KMS-11 (cell line): Measurements from ENCODE around the gene RAP1GAP2.

Experiments
- H2AFZ ChIP-seq: fragments of 200-600 bp; sonication (generic); 2 replicates; pipeline ENCODE4 v1.6.1; 2016; ENCODE audit warnings: antibody characterized with exemption, mixed run types, low read depth
- H3K27ac ChIP-seq: fragments of 200-600 bp; sonication (generic); 2 replicates; pipeline ENCODE4 v1.6.1; 2016; ENCODE audit warnings: mild to moderate bottlenecking, mixed run types
- H3K27me3 ChIP-seq: fragments of 200-600 bp; sonication (generic); 2 replicates; pipeline ENCODE4 v1.6.1; 2017; ENCODE audit warnings: mild to moderate bottlenecking, low read depth, mixed run types, moderate library complexity; ENCODE audit not compliant: insufficient read depth
- H3K36me3 ChIP-seq: fragments of 200-600 bp; sonication (generic); 2 replicates; pipeline ENCODE4 v1.6.1; 2017; ENCODE audit warnings: mild to moderate bottlenecking, mixed run types; ENCODE audit not compliant: insufficient read depth
- H3K4me1 ChIP-seq: fragments of 200-600 bp; sonication (generic); 2 replicates; pipeline ENCODE4 v1.6.1; 2016; ENCODE audit warnings: mild to moderate bottlenecking, low read depth, mixed run types; ENCODE audit not compliant: poor library complexity, severe bottlenecking
- H3K4me2 ChIP-seq: fragments of 200-600 bp; sonication (generic); 2 replicates; pipeline ENCODE4 v1.7.0; 2016; ENCODE audit warnings: mild to moderate bottlenecking, mixed run types
- H3K4me3 ChIP-seq: fragments of 200-600 bp; sonication (generic); IDR thresholded peaks from 2 replicates; pipeline ENCODE4 v1.6.1; 2017; ENCODE audit warnings: low read depth, low read length, mixed read lengths; ENCODE audit not compliant: insufficient read depth
- H3K79me2 ChIP-seq: fragments of 200-600 bp; sonication (generic); 2 replicates; pipeline ENCODE4 v1.6.1; 2016; ENCODE audit warnings: low read depth, mixed run types; ENCODE audit not compliant: insufficient read depth
- H3K9ac ChIP-seq: fragments of 200-600 bp; sonication (generic); 2 replicates; pipeline ENCODE4 v1.6.1; 2016; ENCODE audit warnings: mild to moderate bottlenecking, mixed run types
- H4K20me1 ChIP-seq: fragments of 200-600 bp; sonication (generic); 2 replicates; pipeline ENCODE4 v1.6.1; 2016; ENCODE audit warnings: mild to moderate bottlenecking, mixed run types; ENCODE audit not compliant: insufficient read depth
- CTCF ChIP-seq: fragments of 200-600 bp; sonication (generic); conservative IDR thresholded peaks from 2 replicates; pipeline ENCODE4 v1.6.1; 2017; ENCODE audit warnings: low read depth, mild to moderate bottlenecking, antibody characterized with exemption, low read length, moderate library complexity, mixed read lengths

RAP1GAP2 gene

GRCh38 chr17:2958706-2959222, 162.5 kb downstream of the RAP1GAP2 start:
- peaks cover 4% of the 10 kb centered on the region; the same call in 1 of the 2 replicates for H3K27me3 ChIP-seq
- TF ChIP-seq CTCF = no peak
- no peak overlapping the region for H3K4me2 ChIP-seq
- H3K36me3 ChIP-seq = no peaks in the 10 kb centered on the region
- H3K27ac ChIP-seq = no peak overlapping the region
- no peaks in the 10 kb centered on the region for H3K79me2 ChIP-seq
- no peaks in the 10 kb centered on the region for H4K20me1 ChIP-seq
- H3K4me3 ChIP-seq = no peak overlapping the region
- H3K9ac ChIP-seq = no peak overlapping the region
- no peak overlapping the region for H2AFZ ChIP-seq
- H3K4me1 ChIP-seq = no peaks in the 10 kb centered on the region

GRCh38 chr17:2959371-2960130, 163.3 kb downstream of the RAP1GAP2 start:
- Histone ChIP-seq H3K27me3 (peaks cover 4% of the 10 kb centered on the region; the same call in 1 of the 2 replicates), H3K4me2 (no peak overlapping the region), H3K9ac (no peak overlapping the region), H3K79me2 (no peaks in the 10 kb centered on the region), H4K20me1 (no peaks in the 10 kb centered on the region), H3K4me3 (no peak overlapping the region), H3K36me3 (no peaks in the 10 kb centered on the region), H2AFZ (no peak overlapping the region), H3K4me1 (no peaks in the 10 kb centered on the region), H3K27ac (no peak overlapping the region)
- no peak for TF ChIP-seq CTCF

- Histone ChIP-seq H3K79me2 (no peaks in the 10 kb centered on the region), H4K20me1 (no peaks in the 10 kb centered on the region), H3K4me3 (no peak overlapping the region), H3K4me1 (no peaks in the 10 kb centered on the region), H3K36me3 (no peaks in the 10 kb centered on the region), H3K4me2 (no peak overlapping the region), H3K9ac (no peak overlapping the region), H2AFZ (no peak overlapping the region), H3K27ac (no peak overlapping the region), H3K27me3 (peaks cover 9% of the 10 kb centered on the region; the same call in 1 of the 2 replicates)
- no peak for TF ChIP-seq CTCF
Measured at GRCh38 chr17:2961446-2961845, 165.2 kb downstream of the RAP1GAP2 start.

GRCh38 chr17:2962236-2962635, 166.0 kb downstream of the RAP1GAP2 start:
- Histone ChIP-seq H3K27me3 (peaks cover 9% of the 10 kb centered on the region; the same call in 1 of the 2 replicates), H3K4me3 (no peak overlapping the region), H4K20me1 (no peaks in the 10 kb centered on the region), H3K36me3 (no peaks in the 10 kb centered on the region), H3K9ac (no peak overlapping the region), H3K79me2 (no peaks in the 10 kb centered on the region), H2AFZ (no peak overlapping the region), H3K27ac (no peak overlapping the region), H3K4me1 (no peaks in the 10 kb centered on the region), H3K4me2 (no peak overlapping the region)
- no peak for TF ChIP-seq CTCF
